ENCODE results near the gene ALDH1L1. TPM values are rescaled to one million over a fixed set of nuclear protein-coding genes. Genes with fewer than 3 reads are reported as not detected.

ALDH1L1 gene
- not detected for total RNA-seq

DNA sequence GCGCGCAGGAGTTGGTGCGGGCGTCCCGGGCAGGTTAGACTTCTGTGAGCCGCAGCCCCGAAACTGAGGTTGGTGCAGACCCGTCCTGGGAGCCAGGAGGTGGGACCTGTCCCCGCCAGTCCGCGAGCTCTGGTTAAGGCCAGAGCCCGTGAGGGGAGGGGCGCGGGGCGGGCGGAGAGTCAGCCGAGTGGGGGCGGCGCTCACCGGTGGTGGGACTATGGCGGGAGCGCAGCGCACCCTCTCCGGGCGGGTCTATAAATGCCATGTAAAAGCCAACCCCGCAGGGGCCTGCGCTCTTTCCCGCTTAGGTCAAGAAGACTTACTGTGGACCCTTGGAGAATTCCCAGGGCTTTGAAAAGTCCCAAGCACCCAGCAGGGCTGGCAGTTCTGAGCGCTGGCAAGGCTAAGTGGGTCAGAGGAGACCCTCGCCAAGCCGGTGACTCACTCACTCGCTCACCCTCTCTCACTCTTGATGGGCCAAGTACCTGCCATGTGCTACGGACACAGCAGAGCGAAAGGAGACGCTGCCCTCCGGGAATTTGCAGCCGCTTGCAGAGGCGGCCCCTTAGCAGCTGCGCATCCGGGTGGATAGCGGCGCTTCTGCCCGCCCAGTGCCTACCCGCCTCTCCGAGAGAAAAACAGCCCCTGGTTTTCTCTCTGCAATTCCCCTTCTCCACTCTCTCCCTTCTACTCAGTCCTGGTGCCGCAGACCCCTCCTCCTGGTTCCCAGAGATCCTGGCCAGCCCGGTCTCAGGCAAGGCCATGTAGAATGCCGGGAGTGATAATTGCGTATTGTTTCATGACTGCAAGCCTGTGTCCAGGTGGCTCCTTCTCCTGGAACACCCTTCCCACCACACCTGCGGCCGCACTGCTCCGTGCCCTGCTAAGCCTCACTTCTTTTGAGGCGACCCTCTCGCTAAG is at the start of gene ALDH1L1:
Gene ALDH1L1 (minus strand): TSS at position 110 of the 921 bp plus-strand sequence. CDS start 19,607 bp downstream, outside the sequence.
- DNase-seq: no peak

- no peak for DNase-seq
Measured at GRCh38 chr3:126226374-126226773, 46.0 kb upstream of the ALDH1L1 start.

DNA sequence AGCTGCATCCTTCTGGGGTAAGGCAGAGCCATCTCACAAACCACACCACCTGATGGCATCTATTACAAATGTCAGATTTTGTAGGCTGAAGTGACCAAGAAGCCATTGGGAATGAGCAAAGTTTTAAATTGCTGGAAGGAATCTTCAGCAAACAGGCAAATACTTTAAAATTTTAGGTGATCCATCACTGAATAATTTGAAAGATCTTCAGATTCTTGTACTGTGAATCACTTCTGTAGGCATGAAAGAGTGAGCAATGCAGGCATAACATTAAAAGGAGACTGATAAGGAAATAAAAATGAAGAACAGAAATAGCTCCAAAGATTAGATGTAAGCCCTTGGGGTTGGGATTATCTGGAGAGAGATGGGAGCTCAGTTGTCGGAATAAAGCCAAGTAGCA is 36.0 kb upstream of the ALDH1L1 start:
- no peak for DNase-seq

DNA sequence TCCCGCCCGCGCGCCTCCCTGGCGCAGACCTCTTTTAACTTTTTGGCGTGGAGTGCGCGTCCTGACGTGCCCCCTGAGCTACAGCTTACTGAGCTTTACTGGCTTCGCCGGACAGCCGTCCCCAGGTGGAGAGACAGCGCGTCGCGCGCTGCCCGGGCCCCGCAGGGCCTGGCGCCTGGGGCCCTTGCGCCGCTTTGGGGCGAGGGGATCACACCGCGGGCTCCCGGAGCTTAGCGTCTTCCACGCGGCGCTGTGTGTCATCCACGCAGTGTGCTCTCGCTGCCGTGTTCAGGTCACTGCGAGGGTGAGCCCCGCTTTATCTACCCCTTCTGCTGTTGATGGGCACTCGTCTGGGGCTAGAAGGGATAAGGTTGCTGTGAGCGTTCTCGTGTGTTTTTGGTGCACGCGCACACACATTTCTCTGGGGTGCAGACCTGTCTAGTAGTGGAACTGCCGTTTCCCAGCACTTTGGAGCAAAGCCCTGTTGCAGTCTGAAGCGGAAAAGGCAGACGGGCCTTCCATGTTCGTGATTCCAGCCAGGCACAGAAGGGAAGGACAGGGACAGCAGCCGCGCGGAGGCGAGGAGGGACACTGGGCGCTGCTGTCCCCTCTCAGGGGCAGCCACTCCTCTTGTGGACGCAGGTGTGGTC is 33.1 kb upstream of the ALDH1L1 start:
- no peak for DNase-seq

GRCh38 chr3:126212620-126213378 is 32.4 kb upstream of the ALDH1L1 start:
- no peak for DNase-seq

GRCh38 chr3:126212250-126212619 is 31.8 kb upstream of the ALDH1L1 start:
- DNase-seq: no peak

DNA sequence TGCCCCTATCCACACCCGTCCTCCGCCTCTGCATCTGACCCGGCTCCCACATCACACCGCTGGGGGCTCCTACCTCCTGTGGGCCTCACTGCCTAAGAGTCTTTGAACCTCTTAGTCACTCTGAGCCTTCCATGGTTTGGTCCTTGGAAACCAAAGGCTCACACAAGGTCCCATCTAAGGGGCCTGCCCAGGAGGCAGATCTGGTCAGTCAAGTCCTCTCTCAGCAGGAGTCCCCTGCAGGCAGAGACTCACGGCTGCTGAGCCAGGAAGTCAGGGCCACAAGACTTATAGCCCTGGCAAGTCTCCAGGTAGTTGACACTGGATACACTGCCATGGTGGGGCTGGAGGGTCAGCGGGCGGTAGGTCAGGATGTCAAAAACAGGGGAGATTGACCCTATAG is 31.2 kb upstream of the ALDH1L1 start:
- no peak for DNase-seq

DNA sequence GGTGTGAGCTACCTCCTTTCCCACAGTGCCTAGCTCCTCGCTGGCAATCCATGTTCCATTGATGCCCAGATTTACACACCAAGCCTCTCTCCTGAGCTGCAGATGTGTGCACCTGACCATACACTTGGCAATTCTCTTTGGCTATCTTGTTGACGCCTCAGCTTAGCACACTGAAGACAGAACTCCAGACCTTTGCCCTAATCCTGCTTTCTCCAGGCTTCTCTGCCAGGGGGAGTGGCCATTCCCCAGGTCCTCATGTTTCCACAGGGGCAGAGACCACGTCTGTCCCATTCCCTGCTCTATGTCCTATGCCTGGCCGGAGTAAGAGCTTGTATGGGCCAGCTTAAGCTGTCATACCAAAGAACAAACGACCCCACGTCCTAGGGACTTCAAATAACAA is 30.2 kb upstream of the ALDH1L1 start:
- no peak for DNase-seq

DNA sequence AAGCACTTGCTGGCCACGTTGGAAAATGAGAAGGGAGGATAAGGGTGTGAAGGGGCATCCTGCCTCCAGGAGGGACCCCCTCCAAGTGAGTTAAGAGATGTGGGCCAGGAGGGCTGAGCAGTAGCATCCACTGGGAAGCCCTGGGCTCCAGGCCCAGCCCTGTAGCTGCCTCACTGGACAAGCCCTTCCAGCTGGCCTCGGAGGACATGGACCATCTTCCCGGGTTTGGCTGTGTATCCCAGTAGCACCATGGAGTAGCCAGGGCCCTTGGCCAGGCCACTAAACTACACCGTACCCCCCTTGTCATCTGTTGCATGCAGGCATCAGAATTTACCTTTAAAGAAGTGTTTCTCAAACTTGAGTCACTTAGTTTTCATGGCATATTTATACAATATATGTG is 29.4 kb upstream of the ALDH1L1 start:
- DNase-seq: no peak

- DNase-seq: no peak
Measured at GRCh38 chr3:126208606-126209256, 28.3 kb upstream of the ALDH1L1 start.

- no peak for DNase-seq
Measured at GRCh38 chr3:126208182-126208581, 27.8 kb upstream of the ALDH1L1 start.

GRCh38 chr3:126207166-126207565 is 26.8 kb upstream of the ALDH1L1 start:
- DNase-seq: no peak

- no peak for DNase-seq
Measured at GRCh38 chr3:126205717-126206655, 25.6 kb upstream of the ALDH1L1 start.

- DNase-seq: no peak
Measured at GRCh38 chr3:126202680-126203079, 22.3 kb upstream of the ALDH1L1 start.

DNA sequence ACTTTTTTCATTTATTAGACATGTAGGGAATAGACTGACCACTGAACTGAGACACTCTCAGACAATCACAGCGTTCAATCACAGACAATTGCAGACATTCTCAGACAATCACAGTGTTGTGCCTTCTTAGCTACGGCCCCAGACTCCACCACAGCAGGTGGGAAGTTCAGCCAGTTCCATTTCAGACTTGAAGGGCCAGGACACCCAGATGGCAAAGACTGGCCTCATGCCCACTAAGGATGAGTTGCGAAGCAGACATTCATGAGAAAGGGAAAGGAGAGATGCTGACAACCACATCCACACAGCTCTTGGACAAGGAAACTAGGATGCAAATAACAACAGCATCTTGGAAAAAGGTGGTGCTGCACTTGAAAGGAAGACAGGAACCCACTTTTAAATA is 21.9 kb upstream of the ALDH1L1 start:
- DNase-seq: no peak

- DNase-seq: no peak
Measured at GRCh38 chr3:126201168-126201567, 20.8 kb upstream of the ALDH1L1 start.

- no peak for DNase-seq
Measured at GRCh38 chr3:126200534-126200933, 20.1 kb upstream of the ALDH1L1 start.

DNA sequence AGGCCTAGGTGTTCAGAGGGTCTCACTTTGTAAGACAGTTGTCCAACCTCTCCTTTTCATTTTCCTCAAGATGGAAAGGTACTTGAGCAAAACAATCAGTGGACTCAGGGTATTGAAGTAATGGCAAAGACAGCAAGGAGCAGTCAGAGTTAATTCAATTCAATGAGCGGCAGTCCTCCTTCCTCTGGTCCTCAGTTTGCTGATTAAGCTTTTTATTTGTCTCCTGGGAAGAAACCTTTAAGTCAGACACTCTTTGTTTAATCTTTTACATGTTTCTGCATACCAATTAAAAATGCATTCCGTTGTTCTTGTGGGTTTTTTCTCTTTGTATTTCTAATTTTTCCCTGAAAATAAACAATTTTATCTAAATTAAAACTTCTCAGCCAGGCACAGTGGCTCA is 18.9 kb upstream of the ALDH1L1 start:
- DNase-seq: no peak

DNA sequence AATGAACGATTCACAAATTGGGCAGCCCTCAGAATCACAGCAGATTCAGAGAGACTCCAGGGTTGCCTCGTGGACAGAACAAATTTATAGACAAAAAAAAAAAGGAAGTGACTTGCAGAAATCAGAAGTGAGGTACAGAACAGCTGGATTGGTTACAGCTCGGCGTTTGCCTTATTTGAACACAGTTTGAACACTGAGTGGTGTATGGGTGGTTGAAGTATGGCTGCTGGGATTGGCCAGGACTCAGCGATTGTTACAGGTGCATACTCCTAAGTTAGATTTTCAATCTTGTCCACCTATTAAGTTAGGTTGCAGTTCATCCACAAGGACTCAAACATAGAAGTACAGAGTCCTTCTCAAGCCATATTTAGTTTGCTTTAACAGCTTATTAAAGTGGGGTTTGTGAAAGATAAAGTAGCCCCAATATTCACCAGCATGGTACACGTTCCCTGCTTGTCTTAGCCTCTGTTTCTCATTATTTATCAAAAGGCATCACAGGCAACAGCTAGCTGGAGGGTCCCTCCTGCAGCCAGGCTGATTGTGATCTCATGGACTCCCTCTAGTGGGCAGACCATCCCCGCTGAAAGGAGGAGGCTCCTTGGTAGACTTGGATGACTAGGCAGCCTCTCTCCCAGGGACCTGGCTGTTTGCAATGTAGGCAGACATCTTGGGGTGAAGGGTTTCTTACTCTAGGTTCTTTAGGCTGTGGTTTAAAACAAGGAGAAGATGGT is 17.6 kb upstream of the ALDH1L1 start:
- no peak for DNase-seq

DNA sequence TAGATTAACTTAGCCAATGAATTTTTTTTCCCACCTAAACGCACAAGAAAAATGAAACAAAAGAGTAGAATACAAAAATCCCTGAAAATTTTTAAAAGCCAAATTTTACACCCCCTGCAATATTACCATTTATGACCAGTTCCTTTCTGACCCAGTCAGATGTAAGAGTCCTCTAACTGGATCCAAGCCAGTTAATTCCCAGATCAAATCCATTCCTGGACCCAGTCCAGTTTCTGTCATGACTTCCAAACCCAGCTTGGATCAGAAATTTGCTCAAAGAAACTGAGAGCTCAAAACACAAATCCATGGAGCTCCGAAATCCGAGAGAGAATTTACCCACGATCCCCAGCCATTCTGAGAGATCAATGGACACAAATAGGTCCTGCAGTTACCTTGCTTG is 17.0 kb upstream of the ALDH1L1 start:
- no peak for DNase-seq

GRCh38 chr3:126194713-126195305 is 14.4 kb upstream of the ALDH1L1 start:
- no peak for DNase-seq

Measured in effector CD4-positive, alpha-beta T cell (primary cell).